HG03558 (cell line): ENCODE data around the gene GMCL1.
A peak's percentile ranks its signal among the peaks of the same experiment; 100 is the strongest.
"Not testable (repeated sequence)": the region's sequence is repeated elsewhere in the genome, so short reads cannot be mapped to it uniquely, and the experiment has no call there.

Source experiments
- ATAC-seq: cut with Tn5 transposase; IDR thresholded peaks from one replicate; pipeline ENCODE4 v1.9.1; 2021; ENCODE audit warnings: moderate number of reproducible peaks; ENCODE audit not compliant: unreplicated experiment; ENCODE audit errors: extremely low read depth

GMCL1 gene, protein sequence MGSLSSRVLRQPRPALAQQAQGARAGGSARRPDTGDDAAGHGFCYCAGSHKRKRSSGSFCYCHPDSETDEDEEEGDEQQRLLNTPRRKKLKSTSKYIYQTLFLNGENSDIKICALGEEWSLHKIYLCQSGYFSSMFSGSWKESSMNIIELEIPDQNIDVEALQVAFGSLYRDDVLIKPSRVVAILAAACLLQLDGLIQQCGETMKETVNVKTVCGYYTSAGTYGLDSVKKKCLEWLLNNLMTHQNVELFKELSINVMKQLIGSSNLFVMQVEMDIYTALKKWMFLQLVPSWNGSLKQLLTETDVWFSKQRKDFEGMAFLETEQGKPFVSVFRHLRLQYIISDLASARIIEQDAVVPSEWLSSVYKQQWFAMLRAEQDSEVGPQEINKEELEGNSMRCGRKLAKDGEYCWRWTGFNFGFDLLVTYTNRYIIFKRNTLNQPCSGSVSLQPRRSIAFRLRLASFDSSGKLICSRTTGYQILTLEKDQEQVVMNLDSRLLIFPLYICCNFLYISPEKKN

GRCh38 chr2:69829256-69830044 is at the start of gene GMCL1:
TSS of gene GMCL1 (plus strand) at chr2:69829660. CDS start at chr2:69829893, 233 bp downstream.
- ATAC-seq, result peak; percentile 77

DNA sequence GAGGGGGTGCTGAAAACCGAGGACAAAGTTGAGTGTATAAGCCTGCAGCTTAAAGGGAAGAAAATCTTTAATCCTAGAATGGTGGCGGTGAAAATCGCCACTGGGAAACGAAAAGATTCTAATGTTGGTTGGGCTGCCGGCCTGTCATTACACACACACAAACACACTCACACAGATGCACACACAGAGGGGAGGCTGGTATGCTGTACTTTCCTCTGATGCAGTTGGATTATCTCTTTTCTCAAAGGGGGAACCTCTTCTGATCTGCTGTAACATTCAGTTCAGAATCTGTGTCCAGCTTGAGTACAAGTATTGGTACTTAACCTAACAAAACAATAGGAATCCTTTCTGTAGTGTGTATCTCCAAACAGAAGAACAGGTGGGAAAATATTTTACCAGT is 48.5 kb upstream of the GMCL1 start:
- ATAC-seq, result no peak

DNA sequence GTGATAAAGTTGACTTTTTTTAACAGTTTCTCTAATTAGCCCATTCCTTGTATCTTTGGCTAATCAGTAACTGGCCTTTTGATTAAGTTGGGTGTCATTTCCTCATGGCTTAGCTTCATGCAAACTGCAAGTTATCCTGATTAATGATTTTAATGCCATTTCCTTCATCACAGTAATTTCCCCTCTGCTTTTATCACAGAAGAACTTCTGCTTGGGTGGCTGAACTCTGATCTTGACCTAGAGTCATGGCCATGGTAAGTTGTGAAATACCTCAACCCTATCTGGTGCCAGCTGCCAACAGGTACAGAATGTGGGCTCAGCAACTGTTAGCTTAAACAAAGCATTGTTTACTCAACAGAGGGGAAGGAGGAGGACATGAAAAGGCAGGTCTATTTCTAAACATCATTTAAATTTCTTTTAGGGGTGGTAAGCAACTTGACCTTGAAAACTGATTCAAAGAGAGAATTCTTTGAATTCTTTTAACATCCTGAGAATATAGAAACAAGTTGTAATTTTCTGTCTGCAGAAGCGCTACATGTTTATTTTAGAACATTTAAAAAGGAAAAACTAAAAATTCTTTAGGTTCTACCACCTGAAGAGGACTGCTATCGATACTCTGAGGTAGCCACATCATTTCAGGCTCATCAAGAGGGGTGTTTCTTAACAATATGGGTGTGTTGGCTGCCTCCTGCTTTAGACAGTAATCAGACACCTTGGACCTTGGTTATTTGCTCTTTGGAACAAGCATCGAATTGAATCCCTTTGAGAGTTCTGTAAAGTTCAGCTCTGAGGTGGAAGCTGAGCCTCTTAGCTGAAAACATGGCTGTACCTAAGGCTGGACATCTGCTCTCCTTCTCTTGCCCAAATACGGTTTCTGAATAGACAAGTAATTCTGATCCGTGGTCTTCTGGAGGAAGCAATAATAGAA is 47.9 kb upstream of the GMCL1 start:
- ATAC-seq, result no peak

GRCh38 chr2:69784228-69784627 is 45.2 kb upstream of the GMCL1 start:
- no peak for ATAC-seq

- ATAC-seq, result no peak
Measured at GRCh38 chr2:69785358-69785757, 44.1 kb upstream of the GMCL1 start.

DNA sequence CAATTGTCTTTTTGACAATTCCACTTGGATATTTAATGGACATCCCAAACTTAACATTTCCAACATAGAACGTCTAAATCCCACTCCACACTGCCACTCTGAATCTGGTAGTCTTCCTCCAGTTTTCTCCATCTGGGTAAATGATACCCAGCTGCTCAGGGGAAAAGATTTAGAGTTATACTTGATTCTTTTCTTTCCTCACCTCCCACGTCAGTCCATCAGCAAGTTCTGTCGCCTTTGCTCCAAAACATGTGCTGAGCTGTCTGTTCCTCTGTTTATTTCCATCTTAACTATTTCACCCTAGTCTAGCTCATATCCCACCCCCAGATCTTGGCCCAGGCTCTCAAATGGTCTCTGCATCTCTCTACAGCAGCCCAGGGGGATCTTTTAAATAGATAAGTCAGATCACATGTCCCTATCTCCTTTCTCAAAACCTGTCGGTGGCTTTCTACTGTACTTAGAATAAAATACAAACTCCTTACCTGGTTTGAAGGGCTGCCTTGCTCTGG is 43.4 kb upstream of the GMCL1 start:
- ATAC-seq, result no peak

GRCh38 chr2:69789175-69789721 is 40.2 kb upstream of the GMCL1 start:
- no peak for ATAC-seq

DNA sequence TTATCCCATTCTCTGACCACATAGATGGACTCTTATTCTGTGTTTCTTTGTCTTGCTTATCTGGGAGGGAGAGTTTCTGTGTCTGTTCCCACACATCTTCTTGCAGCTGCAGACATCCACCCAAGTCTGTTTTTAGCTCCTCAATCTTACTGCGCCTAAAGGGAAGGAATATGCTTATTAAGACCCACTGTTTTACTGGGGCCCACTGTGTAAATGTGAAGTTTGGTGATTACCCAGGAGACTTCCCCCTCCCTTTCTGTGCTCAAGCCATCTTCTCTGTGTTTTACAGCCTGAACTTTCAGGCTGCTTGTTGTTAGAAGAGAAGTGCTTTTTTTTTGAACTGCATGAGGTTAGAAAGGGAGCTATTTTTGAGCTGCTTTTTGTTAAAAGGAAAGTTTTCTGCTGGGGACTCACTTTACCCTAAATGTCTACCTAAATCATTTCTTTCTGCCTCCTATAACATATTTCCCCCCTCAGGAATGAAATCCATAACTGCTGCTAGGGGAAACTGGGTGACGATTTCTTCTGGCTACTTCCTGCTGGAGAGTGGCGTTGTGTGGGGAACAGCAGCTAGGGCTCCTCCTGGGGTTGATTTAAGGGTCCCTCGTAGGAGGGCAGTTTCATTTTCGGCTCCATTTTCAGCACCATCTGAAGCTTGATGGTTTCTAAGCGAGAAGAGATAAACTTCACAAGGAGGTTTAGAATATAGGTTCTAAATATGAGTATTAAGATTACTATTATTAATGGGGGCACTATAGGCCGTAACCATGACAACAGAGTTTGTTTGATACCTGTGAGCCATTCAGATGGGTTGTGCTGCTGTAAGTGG is 39.5 kb upstream of the GMCL1 start:
- no peak for ATAC-seq

GRCh38 chr2:69790601-69790959 is 38.9 kb upstream of the GMCL1 start:
- no peak for ATAC-seq

GRCh38 chr2:69791045-69791444 is 38.4 kb upstream of the GMCL1 start:
- ATAC-seq, result no peak

GRCh38 chr2:69796174-69796573 is 33.3 kb upstream of the GMCL1 start:
- ATAC-seq, result no peak

GRCh38 chr2:69797235-69797634 is 32.2 kb upstream of the GMCL1 start:
- no peak for ATAC-seq

- no peak for ATAC-seq
Measured at GRCh38 chr2:69797836-69798289, 31.6 kb upstream of the GMCL1 start.

- no peak for ATAC-seq
Measured at GRCh38 chr2:69798290-69798908, 31.1 kb upstream of the GMCL1 start.

- no peak for ATAC-seq
Measured at GRCh38 chr2:69798909-69799526, 30.4 kb upstream of the GMCL1 start.

GRCh38 chr2:69801745-69802290 is 27.6 kb upstream of the GMCL1 start:
- no peak for ATAC-seq

GRCh38 chr2:69802781-69803367 is 26.6 kb upstream of the GMCL1 start:
- ATAC-seq, result not testable (repeated sequence)
